Measurements from ENCODE around the gene SYT6.

The SYT6 gene

DNA sequence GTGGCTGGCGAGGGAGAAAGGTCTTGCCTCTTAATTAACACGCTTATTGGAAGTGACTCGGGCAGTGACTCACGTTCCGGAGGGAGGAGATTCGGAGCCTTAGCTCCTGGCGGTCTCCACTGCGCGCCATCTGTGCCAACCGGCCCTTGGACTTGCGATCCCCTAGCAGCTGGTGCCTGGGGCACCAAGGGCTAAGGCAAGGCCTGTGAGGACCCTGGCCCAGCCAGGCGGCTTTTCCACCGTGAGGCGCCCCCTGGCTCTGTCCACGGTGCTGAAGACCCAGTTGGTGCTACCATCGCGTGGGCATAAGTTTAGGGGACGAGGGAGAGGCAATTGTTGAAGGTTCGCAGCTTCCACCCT lies 1.3 kb upstream of the SYT6 start:
- no peak for DNase-seq (ENCODE audit: low read depth in 1 of 2, low spot score in 1 of 2)

- no peak for DNase-seq (ENCODE audit: low read depth in 1 of 2, low spot score in 1 of 2)
Observed at GRCh38 chr1:114154146-114154962, 685 bp upstream of the SYT6 start.

DNA sequence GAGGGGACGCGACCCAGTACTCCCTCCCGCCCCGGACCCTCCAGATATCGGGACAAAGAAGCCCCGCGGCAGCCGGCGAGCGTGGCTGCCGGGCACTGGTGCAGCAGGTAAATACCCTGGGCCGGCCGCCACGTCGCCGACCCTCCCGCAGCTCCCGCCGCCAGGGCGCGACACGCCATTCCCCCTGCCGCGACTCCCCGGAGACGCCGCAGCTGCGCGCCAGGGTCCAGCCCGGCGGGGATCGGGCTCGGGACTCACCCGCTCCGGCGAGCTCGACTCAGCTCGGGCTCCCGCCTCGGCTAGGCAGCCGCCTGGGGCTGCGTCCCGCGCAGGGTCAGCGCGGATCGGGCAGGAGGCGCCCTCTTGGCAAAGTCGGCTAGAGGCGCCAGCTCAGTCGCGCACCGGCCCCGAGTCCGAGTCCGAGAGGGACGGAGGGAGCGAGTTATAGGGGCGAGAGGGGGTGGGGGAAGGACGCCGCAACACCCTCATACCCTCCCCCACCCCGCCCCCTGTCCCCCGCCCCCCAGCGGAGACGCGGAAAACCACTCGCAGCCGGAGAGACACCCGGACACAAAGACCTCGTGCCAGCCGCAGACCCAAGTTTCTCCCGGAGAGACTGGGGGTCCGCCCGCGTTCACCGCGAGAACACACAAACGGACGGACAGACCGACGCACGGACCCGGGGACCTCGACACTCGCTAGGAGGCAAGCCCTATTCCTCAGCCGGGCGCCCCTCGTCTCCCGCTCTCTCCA lies 985 bp downstream of the SYT6 start:
- DNase-seq (ENCODE audit: low read depth in 1 of 2, low spot score in 1 of 2) = no peak

GRCh38 chr1:114152089-114152507 lies 1.6 kb downstream of the SYT6 start:
- no peak for DNase-seq (ENCODE audit: low read depth in 1 of 2, low spot score in 1 of 2)

GRCh38 chr1:114150016-114150415 lies 3.7 kb downstream of the SYT6 start:
- DNase-seq (ENCODE audit: low read depth in 1 of 2, low spot score in 1 of 2) = no peak

DNA sequence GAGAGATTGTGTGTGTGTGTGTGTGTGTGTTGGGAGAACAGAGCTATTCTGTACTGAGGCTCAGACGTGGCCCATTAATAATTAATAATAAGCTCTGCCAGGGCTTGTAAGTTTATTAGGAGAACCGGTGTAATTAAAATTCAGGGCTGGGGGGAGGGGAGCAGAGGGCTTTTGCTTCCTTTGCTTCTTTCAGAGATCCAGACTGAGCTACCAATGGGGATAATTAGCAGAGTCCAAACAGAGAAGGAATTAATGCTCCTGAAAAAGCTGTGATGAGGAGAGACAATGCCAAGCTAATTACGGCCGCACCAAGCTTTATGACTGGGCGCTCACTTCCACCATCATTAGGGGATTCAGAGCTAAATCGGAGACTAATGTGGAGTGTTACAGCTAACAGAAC lies 4.5 kb downstream of the SYT6 start:
- no peak for DNase-seq (ENCODE audit: low read depth in 1 of 2, low spot score in 1 of 2)

GRCh38 chr1:114145504-114146151 lies 8.0 kb downstream of the SYT6 start:
- no peak for DNase-seq (ENCODE audit: low read depth in 1 of 2, low spot score in 1 of 2)

GRCh38 chr1:114144016-114144415 lies 9.7 kb downstream of the SYT6 start:
- DNase-seq (ENCODE audit: low read depth in 1 of 2, low spot score in 1 of 2) = no peak

DNA sequence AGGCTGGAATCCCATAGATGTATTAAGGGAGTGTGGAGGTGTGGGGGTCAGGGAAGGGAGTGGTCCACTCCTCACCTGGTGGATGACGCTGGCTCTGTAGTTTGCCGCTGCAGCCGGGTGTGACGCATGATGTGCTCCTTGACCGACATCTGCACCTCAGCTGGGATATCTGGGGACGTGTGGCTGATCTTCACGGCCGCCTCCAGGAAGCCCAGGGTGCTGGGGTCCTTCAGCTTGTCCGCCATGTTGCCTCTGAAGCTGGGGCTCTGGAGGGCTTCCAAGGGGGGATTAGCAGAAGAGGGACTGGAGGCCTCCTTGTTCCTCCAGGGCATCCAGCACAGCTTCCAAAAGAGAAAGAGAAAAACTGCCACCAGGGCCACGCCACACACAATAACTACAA lies 14.1 kb downstream of the SYT6 start:
- DNase-seq (ENCODE audit: low read depth in 1 of 2, low spot score in 1 of 2) = no peak

DNA sequence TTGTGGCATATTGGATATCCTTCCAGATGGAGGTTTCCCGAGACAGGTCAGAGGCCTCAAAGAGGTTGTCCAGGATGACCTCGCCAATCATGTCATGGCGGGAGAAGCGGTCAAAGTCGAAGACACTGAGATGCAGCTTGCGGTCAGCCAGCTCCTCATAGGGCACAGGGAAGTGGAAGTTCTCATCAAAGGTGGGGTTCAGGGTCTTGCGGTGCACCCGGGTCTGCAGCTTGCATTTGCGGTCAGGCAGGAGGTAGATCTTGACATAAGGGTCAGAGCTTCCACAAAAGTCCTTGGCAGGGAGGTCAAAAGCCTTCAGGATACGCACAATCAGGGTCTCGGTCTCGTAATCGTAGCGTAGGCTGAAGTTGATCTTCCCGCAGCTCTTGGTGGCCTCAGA lies 16.2 kb downstream of the SYT6 start:
- no peak for DNase-seq (ENCODE audit: low read depth in 1 of 2, low spot score in 1 of 2)

GRCh38 chr1:114135786-114136185 lies 17.9 kb downstream of the SYT6 start:
- no peak for DNase-seq (ENCODE audit: low read depth in 1 of 2, low spot score in 1 of 2)

GRCh38 chr1:114134518-114134917 lies 19.2 kb downstream of the SYT6 start:
- no peak for DNase-seq (ENCODE audit: low read depth in 1 of 2, low spot score in 1 of 2)

GRCh38 chr1:114133129-114133528 lies 20.5 kb downstream of the SYT6 start:
- no peak for DNase-seq (ENCODE audit: low read depth in 1 of 2, low spot score in 1 of 2)

GRCh38 chr1:114131526-114132220 lies 22.0 kb downstream of the SYT6 start:
- DNase-seq (ENCODE audit: low read depth in 1 of 2, low spot score in 1 of 2) = no peak

DNA sequence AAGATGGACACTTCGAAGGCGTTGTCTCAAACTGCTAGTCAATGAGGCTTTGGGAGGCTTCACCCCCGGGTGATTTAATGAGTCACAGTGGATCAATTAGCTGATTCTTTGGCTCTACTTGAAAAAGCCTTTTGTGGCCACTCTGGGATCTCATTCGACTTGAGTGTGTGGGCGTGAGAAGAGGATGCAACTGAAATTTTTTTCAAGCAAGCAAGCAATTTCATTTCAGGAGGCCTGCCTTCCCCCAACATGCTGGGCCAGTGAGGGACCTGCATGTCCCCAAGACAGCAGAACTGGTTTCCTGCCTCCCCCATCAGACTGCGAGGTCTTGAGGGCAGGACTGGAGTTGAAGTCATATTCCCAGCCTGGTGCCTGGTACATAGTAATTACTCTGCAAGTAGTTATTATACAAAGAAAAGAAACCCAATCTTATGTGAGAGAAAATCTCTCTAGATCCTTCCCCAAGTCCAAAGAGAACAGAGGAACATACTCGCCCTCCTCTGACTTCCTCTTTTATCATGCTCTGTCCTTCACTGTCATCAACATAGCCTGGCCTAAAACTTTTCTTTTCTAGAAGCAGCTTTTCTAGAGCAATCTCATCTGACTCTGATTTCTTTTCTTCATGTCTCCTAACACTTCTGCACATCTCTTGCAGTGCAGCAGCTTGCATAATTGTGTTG lies 22.7 kb downstream of the SYT6 start:
- DNase-seq (ENCODE audit: low read depth in 1 of 2, low spot score in 1 of 2) = no peak

DNA sequence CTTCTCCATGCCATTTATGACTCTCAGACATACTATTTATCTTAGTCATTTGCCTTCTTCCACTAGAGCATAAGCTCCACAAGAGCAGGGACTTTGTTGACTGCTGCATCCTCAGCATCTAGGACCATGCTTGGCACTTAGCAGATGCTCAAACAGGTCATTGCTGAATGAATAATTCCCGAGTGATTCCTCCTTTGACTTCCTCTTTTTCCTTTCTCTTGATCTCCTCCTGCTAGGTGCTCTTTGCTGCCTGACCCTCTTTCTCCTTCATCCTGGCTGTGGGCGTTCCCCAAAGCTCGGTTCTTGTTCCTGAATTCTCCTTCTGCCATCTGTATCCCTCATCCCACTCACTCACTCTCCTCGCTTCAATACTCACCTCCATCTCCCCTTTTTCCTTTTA lies 23.5 kb downstream of the SYT6 start:
- no peak for DNase-seq (ENCODE audit: low read depth in 1 of 2, low spot score in 1 of 2)

- no peak for DNase-seq (ENCODE audit: low read depth in 1 of 2, low spot score in 1 of 2)
Observed at GRCh38 chr1:114128293-114128692, 25.4 kb downstream of the SYT6 start.

DNA sequence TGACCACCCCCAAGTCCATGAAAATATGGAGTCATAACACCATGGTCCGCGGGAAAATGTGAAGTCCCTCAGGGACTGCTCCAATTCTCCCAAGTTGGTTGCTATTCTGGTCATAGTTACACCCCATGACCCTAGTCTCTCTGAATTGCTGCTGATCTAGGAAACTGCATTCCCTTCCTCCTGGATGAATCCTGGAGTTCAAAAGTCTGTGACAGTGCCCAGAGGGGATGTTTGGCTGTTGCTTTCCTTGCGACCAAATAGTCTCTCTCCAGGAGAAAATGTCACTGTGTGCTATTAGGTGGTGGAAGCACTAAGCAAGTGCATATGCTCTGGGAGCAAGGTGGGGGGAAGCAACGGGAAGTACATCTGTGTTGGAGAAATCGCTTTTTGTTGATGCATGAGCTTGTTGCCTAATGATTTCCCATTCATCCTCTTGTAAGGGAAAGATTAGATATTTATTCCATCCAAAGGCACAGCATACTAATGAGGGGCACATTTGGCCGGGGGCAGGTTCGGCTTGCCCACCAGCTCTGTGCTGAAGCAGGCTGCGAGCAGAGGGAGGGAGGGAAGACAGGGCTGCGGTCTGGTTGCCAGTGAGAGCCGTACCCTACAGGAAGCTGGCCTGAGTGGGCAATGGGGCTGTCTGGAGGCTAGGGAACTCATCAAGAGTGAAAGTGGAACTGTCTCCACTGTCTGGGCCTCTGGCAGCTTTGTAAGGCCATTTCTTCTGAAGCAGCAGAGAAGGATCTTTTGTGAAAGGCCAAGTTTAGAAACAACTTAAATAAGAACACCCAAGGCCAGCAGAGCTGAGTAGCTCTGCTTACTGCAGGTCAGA lies 27.2 kb downstream of the SYT6 start:
- DNase-seq (ENCODE audit: low read depth in 1 of 2, low spot score in 1 of 2) = no peak

DNA sequence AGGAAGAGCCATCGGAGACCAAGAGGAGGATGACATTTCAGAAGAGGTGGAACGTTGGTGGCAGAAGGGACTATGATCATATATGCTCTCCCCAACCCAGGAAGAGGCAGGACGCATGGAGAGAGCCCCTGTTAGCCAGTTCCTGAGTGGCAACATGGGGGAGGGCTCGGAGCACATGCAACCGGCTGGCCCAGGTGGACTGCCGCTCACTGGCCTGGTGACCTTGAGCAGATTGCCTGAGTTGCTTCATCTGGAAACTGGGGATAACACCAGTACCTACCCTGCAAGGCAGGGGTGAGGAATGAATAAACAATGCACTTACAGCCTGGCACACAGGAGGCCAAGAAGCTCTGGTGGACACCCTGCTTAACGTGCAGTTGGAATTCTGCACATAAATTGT lies 29.0 kb downstream of the SYT6 start:
- no peak for DNase-seq (ENCODE audit: low read depth in 1 of 2, low spot score in 1 of 2)

DNA sequence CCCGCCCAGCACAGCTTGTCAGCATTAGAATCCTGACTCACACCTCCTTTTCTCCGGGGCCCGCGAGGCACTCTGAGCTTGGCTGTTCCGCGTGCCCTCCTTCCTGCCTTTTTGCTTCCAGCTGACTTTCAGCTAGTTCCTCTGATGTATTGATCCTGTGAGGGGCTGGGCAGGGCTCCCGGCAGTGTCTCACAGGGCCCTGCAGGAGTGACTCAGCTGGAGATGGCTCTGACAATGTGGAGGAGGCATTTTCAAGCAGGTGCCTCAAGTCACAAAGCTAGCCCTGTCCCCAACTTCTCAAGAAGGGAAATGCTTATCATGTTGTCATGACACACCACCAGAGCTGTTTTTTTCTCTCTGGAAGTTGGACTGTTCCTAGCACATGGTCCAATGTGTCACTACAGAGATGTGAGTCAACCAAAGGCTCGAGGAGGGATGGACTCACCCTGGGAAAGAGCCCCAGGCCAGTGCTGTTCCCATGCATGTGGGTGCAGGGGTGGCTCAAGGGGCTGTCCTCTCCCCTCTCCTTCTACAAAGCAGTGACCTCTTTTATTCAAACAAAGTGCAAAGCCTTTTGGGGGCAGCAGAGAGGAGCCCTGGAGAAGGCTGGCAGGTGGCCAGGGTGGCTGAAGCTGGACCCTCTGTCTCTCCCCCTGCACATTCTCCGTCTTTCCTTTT lies 30.6 kb downstream of the SYT6 start:
- DNase-seq (ENCODE audit: low read depth in 1 of 2, low spot score in 1 of 2) = no peak

Data from activated T-helper 1 cell treated with anti-CD3 and anti-CD28 coated beads, Interleukin-2, amount 50 U/mL, for 16 hours (primary cell).